Activated CD8-positive, alpha-beta memory T cell treated with anti-CD3 and anti-CD28 coated beads, Interleukin-2, amount 50 U/mL, for 1 hour (primary cell): ENCODE results near the gene GLYAT.

ENCODE experiments used
- DNase-seq: peaks from one replicate; pipeline ENCODE4 v3.0.0-alpha.2; 2020; ENCODE audit errors: extremely low read depth

GLYAT gene, protein sequence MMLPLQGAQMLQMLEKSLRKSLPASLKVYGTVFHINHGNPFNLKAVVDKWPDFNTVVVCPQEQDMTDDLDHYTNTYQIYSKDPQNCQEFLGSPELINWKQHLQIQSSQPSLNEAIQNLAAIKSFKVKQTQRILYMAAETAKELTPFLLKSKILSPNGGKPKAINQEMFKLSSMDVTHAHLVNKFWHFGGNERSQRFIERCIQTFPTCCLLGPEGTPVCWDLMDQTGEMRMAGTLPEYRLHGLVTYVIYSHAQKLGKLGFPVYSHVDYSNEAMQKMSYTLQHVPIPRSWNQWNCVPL

DNA sequence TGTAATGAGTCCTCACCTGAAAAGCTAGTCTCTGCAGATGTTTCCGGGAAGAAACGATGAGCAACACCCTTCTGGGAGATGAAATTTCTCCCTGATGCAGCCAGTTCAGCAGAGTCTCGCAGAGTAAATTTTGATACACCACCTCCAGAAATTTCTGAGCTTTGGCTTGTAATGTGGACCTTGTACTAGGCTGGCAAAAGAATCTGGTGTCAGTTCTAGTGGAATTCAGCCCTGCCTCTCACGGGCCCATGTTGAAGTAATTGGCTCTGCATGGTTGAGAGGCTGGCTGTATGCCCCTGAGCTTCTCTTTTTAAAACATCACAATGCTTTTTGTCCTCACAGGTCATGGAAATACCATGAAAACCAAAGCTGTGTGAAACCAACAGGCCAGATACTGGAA, at the start of gene GLYAT:
TSS of gene GLYAT (minus strand) at position 125 of the 400 bp plus-strand sequence. CDS start 7,447 bp downstream, outside the sequence.
- no peak for DNase-seq

DNA sequence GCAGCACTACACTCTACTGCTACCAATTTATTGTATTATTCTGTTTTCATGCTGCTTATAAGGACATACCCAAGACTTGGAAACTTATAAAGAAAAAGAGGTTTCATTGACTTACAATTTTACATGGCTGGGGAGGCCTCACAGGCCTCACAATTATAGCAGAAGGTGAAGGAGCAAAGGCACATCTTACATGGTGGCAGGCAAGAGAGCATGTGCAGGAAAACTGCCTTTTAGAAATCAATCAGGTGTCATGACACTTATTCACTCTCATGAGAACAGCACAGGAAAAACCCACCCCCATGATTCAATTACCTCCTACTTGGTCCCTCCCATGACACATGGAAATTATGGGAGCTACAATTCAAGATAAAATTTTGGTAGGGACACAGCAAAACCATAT, 49.6 kb upstream of the GLYAT start:
- no peak for DNase-seq

DNA sequence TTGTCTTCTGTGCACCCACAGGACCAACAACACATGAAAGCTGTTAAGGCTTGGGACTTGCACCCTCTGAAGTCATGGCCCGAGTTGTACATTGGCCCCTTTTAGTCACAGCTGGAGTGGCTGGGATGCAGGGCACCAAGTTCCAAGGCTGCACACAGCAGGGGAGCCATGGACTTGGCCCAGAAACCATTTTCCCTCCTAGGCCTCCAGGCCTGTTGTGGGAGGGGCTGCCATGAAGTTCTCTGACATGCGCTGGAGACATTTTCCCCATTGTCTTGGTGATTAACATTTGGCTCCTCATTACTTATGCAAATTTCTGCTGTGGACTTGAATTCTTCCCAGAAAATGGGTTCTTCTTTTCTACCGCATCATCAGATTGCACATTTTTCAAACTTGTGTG, 48.8 kb upstream of the GLYAT start:
- no peak for DNase-seq

DNA sequence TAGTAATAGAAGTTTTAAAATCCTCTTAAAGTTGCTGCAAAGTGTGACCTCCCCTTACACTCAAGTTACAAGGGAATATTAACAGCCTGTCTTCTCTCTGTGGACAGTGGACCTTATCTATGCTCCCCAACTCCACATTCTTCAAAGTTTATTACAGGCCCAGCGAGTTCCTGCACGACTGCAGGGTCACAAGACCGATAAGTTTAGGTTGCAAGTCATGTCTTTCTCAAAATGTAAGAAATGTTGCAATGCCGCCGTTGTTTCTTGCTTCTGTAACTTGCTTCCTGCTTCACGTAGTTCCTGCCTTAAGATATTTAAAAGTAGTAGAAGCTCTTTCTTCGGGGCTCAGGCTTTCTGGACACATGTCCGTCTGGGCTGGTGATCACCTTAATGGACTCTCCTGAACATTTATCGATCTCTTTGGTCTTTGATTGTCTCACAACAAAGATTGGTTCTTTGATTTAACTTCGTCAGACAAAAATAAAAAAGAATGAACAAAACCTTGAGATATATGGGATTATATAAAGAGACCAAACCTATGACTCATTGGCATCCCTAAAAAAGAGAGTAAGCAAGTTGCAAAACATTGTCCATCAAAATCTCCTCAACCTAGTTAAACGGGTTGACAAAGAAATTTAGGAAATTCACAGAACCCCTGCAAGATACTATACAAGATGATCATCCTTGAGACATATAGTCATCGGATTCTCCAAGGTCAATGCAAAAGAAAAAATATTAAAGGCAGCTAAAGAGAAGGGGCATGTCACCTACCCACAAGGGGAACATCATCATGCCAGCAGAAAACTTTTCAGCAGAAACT, 45.4 kb upstream of the GLYAT start:
- DNase-seq: no peak

DNA sequence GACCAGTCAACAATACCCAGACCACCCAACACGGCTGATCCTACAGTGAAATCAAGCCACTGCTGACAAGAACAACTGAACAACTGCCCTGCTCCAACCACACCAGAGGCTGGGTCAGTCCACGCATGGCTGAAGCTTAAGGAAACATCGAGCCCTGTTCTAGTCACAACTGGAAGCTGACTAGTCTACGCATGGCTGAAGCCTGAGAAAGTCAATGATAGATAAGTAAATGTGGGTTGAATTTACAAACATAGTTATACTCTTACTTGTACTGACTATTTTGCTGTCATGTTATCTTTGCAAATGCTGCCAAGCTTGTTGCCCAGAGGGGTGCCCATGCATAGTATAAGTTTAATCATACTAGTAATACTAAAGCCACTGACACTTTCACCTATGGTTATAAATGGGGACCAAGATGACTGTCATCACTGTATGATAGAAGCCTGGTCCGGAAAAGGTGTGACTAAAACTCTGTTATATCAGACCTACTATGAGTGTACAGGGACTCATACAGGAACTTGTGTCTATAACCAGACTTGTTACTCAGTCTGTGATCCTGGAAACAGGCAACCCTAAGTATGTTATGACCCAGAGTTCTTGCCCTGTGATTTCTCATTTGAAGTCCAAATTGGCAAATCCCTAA, 43.4 kb upstream of the GLYAT start:
- no peak for DNase-seq

DNA sequence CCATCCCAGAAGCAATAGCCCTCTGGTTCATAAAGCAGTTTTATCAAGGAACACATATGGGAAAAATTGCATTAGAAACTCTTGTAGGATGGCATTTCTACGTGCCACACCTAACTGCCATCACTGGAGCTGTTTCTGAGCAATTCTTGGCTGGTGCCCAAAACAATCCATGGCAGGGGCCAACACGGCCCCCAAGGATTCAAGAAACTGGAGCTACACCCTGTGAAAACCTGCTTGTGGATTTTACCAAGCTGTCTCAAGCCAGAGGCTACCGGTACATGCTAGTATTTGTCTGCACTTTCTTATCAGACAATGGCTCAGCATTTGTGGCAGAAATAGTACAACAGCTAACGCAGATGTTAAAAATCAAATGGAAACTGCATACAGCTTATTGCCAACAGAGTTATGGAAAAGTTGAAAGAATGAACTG, 42.4 kb upstream of the GLYAT start:
- DNase-seq: no peak

DNA sequence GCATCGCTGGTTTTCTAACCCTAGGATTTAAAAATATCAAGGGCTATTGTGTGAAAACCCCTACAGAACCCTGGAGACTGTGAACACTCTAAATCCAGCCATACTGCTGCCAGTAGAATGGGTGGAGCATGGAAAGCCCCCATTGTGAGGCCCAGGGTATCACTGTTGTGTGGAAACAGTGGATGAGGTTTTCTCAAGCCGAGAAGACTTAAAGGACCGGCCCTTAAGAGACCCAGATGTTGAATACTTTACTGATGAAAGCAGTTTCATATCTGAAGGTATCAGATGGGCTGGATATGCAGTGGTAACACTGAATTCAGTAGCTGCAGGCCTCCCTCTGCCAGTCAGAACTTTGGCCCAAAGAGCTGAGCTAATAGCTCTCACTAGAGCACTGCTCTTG, 41.6 kb upstream of the GLYAT start:
- DNase-seq: no peak

DNA sequence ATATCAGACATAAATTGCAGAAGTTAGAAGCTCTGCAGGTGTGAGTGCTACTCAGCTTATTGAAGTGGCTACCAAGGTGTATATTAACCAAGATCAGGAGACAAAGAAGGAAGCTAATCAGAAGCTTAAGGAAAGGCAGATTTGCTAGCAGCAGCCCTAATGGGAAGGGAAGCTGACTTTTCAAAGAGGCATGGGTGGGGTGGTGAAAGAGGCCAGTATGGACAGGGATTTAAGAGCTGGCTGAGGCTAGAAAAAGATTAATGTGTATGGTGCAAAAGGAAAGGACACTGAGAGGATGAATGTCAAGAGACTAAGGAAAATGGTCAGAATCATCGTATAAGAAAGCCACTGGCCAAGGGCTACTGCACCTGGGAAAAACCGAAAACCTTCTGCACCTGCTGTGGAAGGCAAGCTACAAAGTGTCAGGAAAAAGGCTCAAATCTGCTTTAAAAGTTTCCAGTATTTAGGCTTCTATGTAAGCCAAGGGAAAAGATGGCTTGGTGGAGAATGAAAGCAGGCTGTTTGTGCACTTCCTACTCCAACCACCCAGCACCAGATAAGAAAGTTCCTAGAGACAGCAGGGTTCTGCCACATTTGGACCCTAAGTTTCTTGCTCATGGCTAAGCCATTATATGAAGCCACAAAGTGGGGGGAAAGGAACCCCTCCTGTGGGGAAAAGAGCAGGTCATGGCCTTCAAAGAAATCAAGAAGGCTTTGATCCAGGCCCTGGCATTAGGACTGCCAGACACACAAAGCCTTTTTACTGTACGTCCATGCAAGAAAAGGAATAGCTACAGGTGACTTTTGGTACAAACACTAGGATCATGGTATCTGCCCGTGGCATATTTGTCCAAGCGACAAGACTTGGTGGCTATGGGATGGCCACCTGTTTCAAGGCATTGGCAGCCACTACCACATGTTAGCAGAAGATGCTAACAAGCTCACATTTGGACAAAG, 40.9 kb upstream of the GLYAT start:
- DNase-seq: no peak

DNA sequence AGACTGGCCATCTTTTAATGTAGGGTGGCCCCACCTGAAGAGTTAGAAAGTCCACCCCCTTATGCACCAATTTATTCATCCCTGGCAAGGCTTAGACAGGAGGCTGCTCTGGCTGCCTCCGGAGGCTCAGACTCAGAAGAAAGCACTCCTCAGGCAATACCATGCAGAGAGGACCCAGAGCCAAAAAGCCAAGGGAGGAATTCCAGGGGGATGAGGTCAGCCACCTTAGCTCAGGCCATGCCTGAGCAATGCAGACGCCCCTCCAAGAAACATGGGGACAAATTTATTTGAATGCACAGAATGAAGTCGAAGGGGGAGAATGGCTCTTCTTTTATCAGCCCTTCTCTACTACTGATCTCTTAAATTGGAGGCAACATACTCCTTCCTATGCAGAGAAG, 39.7 kb upstream of the GLYAT start:
- DNase-seq: no peak

DNA sequence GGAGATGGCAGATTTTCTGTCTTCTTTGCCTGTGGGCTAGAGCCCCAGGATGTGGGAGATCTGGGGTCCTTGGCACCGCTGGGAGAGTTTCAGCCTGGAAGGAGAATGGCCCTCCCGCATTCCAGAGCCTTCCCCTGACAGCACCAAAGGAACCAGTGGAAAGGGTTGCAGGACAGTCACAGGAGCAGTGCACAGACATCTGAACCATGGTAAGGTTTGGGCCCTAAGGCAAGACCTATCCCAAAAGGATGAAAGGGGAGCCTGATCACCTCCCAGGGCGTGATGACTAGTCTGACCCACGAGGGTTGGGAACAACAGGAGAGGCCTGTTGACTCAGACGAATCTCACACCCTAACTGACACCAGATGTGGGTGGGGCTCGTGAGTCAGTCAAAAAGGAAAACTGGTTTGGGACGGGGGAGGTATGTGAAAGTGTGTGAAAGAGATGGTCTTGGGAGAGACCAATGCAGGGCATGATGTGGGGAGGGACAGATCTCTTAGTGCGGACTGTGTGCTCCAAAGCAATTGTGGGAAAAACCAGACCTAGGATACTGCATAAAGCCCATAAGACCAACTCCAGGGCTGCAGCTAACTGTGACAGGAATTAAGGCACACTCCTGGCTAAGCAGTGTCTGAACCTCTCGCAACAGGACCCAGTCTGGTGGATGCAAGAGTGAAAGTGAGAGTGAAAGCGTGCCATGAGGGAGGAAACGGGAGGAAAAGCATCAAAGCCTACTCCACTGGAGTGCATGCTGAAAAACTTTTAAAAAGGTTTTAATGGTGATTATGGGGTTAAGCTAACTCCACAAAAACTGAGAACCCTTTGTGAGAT, 39.1 kb upstream of the GLYAT start:
- DNase-seq: no peak

DNA sequence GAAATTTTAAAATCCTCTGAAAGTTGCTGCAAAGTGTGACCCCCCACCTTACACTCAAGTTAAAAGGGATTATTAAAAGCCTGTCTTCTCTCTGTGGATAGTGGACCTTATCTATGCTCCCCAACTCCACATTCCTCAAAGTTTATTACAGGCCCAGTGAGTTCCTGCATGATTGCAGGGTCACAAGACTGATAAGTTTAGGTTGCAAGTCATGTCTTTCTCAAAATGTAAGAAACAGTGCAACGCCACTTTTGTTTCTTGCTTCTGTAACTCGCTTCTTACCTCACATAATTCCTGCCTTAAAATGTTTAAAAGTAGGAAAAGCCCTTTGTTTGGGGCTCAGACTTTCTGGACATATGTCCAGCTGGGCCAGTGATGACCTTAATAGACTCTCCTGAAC, 38.4 kb upstream of the GLYAT start:
- no peak for DNase-seq

DNA sequence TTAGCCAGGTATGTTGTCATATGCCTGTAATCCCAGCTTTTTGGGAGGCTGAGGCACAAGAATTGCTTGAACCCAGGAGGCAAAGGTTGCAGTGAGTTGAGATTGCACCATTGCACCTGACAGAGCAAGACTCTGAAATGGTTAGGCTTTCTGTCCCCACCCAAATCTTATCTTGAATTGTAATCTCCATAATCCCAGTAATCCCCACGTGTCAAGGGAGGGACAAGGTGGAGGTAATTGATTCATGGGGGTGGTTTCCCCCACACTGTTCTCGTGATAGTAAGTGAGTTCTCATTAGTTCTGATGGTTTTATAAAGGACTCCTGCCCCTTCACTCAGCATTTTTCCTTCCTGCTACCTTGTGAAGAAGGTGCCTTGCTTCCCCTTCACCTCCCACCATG, 37.6 kb upstream of the GLYAT start:
- DNase-seq: no peak

DNA sequence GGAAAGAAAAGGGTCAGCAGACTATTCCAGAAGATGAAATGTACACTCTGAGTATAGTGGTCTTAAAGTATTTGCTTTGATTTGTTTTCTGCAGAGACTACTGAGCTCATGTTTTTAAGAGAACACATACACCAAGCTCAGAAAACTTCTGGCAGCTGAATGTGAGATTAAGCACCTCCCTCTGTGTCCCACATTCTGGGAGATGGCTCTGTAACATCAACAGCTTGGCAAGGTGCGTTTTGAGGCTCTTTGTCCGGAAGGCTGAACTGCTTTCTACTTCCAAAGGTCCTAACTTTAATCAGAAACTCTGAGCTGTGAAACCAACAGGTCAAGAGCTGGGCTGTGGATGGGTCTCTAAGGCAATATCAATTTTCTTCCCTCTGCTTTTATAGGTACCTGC, 36.4 kb upstream of the GLYAT start:
- DNase-seq: no peak

DNA sequence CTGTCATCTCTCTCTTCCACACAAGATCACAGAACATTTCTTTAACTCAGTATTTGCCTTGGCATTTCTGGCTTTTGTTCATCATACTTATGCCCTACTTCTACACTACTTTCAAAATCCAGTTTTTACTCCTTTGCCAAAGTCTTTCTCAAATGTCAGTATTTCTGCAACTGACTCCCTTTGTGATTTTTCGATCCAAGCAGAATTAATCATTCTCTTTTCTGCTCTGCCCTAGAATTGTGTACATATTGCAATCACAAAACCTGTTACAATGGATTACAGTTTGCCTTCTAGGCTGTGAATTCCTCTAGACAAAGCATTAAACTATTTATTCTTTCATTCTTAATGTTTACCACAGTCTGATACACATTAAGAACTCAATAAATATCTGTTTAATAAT, 33.3 kb upstream of the GLYAT start:
- DNase-seq: no peak

DNA sequence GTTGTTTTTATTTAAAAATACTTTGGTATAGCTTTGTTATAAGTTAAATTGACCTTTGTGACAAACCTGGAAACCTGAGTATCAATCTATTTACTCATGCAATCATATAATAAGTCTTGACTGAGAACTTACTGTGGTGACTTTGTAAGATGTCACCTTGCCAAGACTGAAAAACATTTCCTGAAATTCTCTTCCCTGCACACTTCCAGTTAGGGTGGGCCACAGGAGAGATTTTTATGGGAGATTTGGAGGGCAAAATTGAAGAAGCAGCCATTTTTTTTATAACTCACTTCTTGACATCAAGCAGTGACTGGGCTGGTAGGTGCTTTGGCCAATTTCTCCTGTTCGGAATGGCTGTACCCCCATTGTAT, 31.4 kb upstream of the GLYAT start:
- no peak for DNase-seq

DNA sequence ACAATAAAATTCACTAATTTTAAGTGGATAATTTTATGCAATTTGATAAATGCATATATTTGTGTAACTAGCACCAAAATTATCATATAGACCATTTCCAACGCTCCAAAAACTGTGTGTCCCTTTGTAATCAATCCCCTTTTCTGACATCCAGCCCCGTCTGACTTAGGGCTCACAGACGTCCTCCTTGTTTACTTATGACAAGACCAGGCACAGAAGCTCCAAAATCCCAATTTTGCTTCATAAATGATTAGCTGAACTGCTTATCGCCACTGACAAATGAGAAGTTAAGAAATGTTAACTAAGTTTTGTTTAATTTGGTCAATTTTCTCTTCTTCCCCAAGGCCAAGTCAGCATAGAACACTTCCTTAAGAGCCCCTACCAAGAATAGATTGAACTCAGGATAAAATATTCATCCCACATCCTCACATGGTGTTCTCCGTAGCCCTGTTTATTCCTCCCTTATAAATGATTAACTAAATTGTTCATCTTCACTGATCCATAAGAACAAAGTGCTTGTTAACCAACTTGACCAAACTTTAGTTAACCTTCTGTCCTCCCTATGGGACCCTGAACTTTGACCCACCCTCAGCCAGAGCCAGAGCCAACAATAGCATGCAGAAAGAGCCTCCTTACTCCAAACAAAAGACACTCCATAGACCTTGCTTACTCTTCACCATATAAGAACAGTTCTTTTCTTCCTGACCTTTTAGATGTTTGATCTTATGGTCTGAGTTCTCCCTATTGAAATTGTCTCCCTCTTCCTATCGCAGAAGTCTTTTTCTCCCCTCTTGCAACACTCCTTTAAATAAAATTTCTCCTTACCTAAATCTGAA, 30.8 kb upstream of the GLYAT start:
- no peak for DNase-seq

DNA sequence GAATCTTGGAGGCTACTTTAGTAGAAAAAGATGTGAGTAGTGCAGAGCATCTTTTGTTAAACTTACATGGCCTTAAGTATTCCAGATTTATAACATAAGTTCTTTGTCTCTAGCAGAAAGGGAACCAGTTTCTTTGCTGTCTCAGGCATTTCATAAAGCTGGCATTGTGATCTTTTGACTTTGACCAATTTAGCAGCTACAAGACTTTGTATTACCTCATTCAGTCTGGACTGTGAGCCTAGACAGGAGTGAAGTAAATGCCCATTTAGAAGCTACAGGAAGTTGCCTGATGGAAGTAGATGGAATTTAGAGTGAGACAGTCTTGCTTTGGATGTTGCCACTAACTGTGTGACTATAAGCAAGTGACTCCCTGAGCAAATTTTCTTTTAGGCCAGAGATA, 25.7 kb upstream of the GLYAT start:
- no peak for DNase-seq

DNA sequence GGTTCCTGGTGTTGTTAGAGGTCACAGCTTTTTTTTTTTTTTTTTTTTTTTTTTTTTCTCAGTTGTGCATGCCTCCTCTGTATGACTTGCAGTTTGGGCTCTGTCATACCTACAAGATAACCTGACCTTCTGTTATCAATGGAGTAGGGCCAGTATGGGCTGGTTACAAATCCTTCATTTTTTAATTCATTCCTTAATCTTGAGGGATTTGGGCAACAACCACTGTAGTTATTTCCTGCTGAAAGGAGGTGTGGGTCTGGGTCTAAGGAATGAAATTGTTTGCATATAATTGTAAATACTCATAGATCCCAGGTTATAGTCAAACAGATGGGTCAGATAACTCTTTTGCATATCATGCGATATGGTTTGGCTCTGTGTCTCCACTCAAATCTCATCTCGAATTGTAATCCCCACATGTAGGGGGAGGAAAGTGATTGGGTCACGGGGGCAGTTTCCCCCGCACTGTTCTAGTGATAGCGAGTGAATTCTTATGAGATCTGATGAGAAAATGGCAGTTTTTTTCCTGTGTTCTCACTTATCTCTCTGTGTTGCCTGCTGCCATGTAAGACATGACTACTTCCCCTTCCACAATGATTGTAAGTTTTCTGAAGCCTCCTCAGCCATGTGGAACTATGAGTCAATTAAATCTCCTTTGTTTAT, 14.1 kb upstream of the GLYAT start:
- no peak for DNase-seq

DNA sequence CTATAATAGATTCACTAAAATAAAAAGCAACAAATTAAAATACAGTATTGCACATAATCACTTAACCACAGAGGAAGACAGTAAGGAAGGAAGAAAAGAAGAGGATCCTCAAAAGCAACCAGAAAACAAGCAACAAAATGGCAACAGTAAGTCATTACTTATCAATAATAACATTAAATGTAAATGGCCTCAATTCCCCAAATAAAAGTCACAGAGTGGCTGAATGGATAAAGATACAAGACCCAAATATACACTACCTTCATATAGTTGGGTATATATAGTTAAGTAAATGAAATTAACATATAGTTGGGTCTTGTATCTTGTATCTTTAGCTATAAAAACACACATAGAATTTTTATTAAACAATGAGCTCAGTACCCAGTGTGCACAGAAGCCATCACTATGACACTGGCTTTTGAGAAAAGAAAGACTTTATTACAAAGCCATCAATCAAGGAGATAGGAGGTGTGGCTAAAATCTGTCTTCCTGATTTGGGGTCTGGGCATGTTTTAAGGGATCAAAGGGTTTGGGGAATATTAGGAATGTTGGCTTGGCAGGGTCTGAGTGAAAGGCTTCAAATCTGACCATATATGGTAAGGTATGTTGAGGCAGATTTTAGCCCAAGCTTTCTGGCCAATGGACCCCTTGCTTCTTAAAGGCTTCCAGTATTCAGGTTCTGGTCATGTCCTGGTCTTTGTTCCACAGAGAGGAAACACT, 13.4 kb upstream of the GLYAT start:
- no peak for DNase-seq
